HK-2 (cell line): ENCODE data around the gene FYB2.

Experiments used
- DNase-seq: peaks from one replicate; pipeline ENCODE4 v3.0.0-alpha.2; 2018; ENCODE audit not compliant: unreplicated experiment

FYB2 gene

DNA sequence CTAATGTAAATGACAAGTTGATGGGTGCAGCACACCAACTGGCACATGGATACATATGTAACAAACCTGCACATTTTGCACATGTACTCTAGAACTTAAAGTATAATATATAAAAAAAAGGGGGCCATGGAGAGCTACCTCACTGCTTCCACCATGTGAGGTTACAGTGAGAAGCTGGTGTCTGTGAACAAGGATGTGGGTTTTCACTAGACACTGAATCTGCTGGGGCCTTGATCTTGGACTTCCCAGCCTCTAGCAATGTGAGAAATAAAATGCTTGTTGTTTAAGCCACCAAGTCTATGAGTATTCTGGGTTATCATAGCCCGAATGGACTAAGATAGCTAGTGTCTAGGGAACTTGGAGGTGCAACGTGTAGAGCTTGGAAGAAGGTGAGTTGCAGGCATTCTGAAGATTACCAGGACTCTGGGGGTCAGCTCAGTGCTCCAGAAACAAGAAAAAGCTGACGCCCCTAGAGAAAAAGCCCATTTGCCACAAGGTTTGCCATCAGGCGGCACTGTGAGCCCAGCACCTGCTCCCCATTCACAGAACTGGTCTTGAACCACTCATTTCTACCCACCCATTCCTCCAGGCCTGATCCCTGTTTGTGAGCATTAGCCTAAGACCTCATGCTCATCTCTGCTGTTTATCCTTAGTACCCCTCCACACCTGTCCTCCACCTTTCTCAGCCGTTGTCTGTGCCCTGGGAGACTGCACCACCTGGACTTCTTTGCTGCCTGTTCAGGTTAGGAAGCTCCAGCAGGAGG, 15.1 kb upstream of the FYB2 start:
- DNase-seq, result no peak

DNA sequence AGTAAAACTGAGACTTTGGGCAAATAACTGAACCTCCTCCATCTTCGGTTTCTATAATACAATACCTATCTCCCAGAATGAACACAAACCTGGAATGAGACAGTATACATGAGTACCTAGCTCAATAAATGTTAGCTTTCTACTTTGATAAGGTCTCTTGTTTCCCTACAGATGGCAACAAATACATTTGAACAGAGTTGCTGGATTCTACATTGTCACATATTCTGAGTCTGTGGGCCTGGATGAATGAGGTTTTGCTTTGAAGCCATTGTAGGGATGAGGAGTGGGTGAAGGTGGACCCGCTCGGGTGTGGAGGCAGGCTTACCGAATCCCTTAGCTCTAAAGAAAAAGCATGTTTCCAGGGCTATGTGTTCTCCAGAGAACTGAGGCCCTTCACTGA, 13.9 kb upstream of the FYB2 start:
- no peak for DNase-seq

- peak; percentile 55 for DNase-seq
Observed at GRCh38 chr1:56831871-56832693, 12.9 kb upstream of the FYB2 start.

- DNase-seq, result no peak
Observed at GRCh38 chr1:56830052-56830451, 10.8 kb upstream of the FYB2 start.

- no peak for DNase-seq
Observed at GRCh38 chr1:56827711-56828110, 8.5 kb upstream of the FYB2 start.

DNA sequence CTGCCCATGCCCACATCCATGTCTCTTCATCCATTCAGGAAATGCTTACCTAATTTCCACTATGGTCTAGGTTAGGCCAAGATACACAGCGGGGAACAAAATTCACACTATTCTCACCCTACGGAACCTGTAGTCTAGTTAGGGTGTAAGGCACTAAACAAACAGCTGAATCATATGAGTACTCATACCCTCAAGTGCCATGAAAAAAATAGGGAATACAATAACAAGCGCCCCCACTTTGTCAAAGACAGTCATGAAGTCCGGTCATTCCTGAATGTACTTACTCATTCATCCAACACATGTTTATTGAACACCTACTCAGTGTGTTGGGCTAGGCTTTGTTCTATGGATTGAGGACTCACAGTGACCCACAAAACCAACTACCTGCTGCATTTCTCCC, 6.2 kb upstream of the FYB2 start:
- DNase-seq, result no peak

GRCh38 chr1:56824938-56825337, 5.7 kb upstream of the FYB2 start:
- no peak for DNase-seq

DNA sequence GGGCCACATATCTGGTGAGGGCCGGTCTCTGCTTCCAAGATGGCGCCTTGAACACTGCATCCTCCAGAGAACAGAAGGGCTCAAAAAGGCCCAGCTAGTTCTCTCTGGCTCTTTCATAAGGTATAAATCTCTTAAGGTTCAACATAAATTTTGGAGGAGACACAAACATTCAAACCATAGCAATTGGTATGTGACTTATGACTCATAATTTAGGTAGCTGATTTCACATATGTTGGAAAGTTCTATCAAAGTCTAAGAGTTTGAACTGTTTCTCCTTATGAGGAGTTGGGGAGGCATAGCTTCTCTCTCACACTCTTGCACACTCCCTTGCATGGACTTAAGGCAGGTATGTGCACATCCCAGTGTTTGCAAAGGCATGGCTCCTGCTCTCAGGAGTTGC, 5.1 kb upstream of the FYB2 start:
- no peak for DNase-seq

- DNase-seq, result no peak
Observed at GRCh38 chr1:56821462-56821797, 2.2 kb upstream of the FYB2 start.

DNA sequence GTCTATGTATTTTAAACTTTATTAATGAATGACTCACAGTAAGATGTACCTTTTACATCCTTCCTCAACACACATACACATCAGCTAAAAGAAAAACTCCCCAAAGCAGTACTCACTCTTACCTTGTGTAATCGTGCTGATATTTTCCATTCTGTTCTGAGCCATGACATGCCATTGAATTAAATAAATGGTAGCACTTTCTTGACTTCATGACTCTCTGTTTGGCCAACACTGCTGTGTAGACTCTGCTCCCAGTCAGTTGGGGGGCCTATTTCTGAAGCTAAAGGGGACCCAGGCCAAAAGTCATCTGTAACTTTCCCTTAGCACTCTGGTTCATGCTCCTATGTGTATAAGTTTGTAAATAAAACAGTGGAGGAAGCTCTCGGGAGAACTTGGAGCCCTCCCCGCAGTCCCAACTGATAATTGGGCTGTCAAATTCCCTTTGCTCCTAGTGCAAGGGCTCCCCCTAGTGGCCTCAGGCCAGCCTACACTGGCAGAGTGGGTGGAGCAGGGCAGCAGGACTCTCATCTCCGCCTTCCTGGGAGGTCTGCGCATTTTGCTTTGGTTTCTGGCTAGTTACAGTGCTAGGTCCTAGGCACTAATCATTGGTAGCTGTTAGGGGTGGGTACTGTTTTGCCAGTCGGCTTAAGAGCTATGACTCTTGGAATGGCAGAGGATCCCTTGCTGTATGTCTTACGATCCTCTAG, 1.7 kb upstream of the FYB2 start:
- DNase-seq, result peak; percentile 78

GRCh38 chr1:56817716-56818463, 1.3 kb downstream of the FYB2 start:
- no peak for DNase-seq

- no peak for DNase-seq
Observed at GRCh38 chr1:56816909-56817308, 2.3 kb downstream of the FYB2 start.

- DNase-seq, result no peak
Observed at GRCh38 chr1:56816264-56816663, 2.9 kb downstream of the FYB2 start.

GRCh38 chr1:56814205-56814604, 5.0 kb downstream of the FYB2 start:
- DNase-seq, result no peak

DNA sequence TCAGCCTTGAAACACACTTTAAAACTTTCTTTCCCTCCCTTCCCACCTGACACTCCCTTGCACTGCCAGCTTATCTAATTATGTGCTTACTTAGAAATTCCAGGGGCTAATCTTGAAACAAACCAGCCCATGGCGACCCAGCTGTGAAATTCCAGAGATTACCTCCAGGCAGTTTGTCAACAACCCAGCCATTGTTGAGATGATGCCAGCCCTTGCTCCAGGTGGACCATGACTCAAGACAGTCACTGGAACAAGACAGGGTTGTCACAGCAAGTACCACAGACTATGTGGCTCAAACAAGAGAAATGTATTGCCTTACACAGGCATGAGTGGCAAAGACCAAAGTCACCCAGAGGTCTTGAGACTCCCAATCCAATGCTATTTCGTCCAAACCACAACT, 7.9 kb downstream of the FYB2 start:
- DNase-seq, result no peak

DNA sequence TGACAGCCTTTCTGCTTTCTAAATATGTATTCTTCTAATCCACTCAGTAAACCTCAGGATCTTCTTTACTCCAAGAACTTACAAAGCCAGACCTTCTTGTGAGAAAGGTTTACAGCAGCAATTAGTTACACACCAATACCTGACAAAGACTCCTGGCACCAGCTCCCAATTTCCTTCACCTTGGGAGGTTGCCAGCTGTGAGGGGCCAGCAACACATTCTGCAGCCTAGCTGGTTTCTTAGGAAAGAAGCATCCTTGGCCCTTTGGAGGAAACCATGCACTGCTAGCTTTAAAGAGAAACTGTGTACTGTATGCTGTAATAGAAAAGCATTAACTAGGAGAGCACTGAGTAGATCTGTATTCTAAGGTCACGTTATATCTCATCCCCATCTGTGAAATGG, 10.8 kb downstream of the FYB2 start:
- no peak for DNase-seq

DNA sequence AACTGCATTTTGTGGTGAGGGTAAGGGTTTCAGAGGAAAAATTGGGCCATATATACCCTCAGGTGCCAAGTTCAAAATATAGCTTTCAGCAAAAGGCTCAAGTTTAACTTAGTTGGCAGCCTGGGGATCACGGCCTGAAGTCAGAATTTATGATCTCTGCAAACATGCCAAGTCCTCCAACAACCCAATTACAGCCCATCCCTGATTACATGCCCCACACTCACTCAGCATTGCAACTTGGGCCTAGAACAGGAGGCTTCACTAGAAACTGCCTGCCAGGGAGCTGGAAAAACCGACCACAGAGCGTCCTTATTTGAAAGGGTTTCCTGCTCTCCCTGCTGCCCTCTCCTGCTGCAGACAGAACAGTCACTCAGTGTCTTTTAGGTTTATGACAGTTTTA, 12.4 kb downstream of the FYB2 start:
- DNase-seq, result no peak

- DNase-seq, result peak; percentile 39
Observed at GRCh38 chr1:56803561-56804156, 15.5 kb downstream of the FYB2 start.

DNA sequence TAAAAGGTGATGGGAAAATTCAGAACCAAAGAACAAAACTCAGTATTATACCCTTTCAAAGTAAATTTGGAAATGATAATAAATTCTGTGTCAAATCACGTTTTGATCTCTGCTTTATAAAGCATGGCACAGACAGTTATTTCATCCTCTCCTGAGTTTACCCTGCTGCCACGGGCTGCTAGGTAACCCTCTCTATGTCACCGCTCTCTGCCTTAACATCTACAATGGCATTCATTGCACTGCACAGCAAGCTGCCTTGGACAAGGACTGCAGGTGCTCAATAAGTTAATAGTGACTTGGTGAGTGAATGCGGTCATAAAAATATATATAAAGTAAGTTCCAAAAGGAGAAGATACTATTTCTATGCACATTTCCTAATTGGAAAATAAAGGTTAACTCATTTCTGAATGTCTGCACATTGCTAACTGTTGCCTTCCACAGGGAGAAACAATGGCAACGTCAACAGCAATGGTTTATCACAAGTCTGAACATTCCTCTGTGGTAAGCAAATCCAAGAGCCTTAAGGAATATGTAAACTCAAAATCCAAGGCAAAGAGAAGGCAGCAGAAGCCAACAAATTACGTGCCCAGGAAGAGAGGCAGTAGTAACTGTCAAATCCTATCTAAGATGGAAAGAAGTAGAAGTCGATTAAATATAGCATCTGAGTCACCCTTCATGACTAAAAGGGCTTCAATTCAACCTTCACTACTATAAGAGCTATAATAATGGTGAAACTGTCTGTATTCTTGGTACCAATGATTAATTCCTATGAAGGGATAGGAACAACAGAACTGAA, 19.4 kb downstream of the FYB2 start:
- DNase-seq, result no peak

DNA sequence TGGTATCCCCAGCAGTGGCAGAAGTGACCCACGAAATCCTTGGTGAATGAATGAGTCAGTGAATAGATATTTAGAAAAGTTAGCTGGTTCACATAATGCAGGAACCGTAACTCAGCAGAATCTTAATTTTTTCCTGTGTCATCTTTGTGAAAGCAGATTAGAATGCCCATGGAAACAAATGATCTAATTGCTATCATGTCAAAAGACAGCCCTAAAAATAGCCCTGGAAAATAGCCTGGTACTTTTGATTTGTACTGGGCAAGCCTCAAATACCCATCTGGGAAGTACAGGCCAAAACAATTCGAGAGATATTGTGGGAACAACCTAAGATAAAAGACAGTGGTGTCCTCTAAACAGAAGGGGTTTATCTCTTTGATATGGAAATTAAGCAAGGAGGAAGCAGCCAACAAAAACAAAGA, 21.1 kb downstream of the FYB2 start:
- DNase-seq, result no peak
